ENCODE results near the gene CNNM1.

Gene CNNM1

GRCh38 chr10:99430451-99431189, 101.5 kb downstream of the CNNM1 start, which contains the start of gene GOT1:
Gene GOT1, minus strand, starts transcription at chr10:99430624. Its CDS starts 59 bp downstream, at chr10:99430565.
- no peak for TF ChIP-seq CTCF (IDR thresholded peaks at IDR 0.05; ENCODE audit: insufficient read depth, low read length, missing control alignments)
- ChIA-PET POLR2A (interaction anchor here (0.5 to 1.0 kb wide), 6 partner anchors 9 to 180 kb away, joined by 3 to 6 read pairs (median 3); no protein-coding TSS in a partner anchor), CTCF (interaction anchor here (0.8 to 5.4 kb wide), 10 partner anchors 11 to 283 kb away, joined by 3 to 35 read pairs (median 4); no protein-coding TSS in a partner anchor)
- H3K4me3 ChIP-seq (ENCODE audit: low read depth, low read length) = peak within 1 kb of the TSS; percentile 100
- DNase-seq (ENCODE audit: low read depth, low spot score) = peak; percentile 93

- no peak for TF ChIP-seq CTCF (IDR thresholded peaks at IDR 0.05; ENCODE audit: insufficient read depth, low read length, missing control alignments)
- ChIA-PET CTCF (interaction anchor here (0.7 to 5.4 kb wide), 10 partner anchors 16 to 283 kb away, joined by 3 to 35 read pairs (median 3); no protein-coding TSS in a partner anchor), POLR2A (interaction anchor here (0.6 to 1.0 kb wide), 4 partner anchors 10 to 178 kb away, joined by 3 to 6 read pairs (median 3); no protein-coding TSS in a partner anchor)
- H3K4me3 ChIP-seq (ENCODE audit: low read depth, low read length) = peak overlapping the region; percentile 100
- DNase-seq (ENCODE audit: low read depth, low spot score) = no peak
Observed at GRCh38 chr10:99431190-99431760, 102.1 kb downstream of the CNNM1 start.

GRCh38 chr10:99432047-99432446, 102.9 kb downstream of the CNNM1 start:
- CTCF ChIA-PET = interaction anchor here (1.0 to 5.4 kb wide), 6 partner anchors 15 to 187 kb away, joined by 3 to 35 read pairs (median 3); no protein-coding TSS in a partner anchor
- no peak overlapping the region for H3K4me3 ChIP-seq (ENCODE audit: low read depth, low read length)
- POLR2A ChIA-PET = no interaction called here
- no peak for TF ChIP-seq CTCF (IDR thresholded peaks at IDR 0.05; ENCODE audit: insufficient read depth, low read length, missing control alignments)
- no peak for DNase-seq (ENCODE audit: low read depth, low spot score)

- ChIA-PET POLR2A (no interaction called here), CTCF (interaction anchor here (1.2 to 7.6 kb wide), 3 partner anchors 14 to 180 kb away, joined by 3 to 245 read pairs (median 35); no protein-coding TSS in a partner anchor)
- TF ChIP-seq CTCF (IDR thresholded peaks at IDR 0.05; ENCODE audit: insufficient read depth, low read length, missing control alignments) = no peak
- no peak for DNase-seq (ENCODE audit: low read depth, low spot score)
- H3K4me3 ChIP-seq (ENCODE audit: low read depth, low read length) = no peak overlapping the region
Observed at GRCh38 chr10:99432881-99433280, 103.7 kb downstream of the CNNM1 start.

GRCh38 chr10:99433378-99434020, 104.3 kb downstream of the CNNM1 start:
- no peak for DNase-seq (ENCODE audit: low read depth, low spot score)
- ChIA-PET POLR2A (no interaction called here), CTCF (interaction anchor here (0.7 to 7.6 kb wide), 9 partner anchors 9 to 278 kb away, joined by 3 to 245 read pairs (median 29); no protein-coding TSS in a partner anchor)
- TF ChIP-seq CTCF (IDR thresholded peaks at IDR 0.05; ENCODE audit: insufficient read depth, low read length, missing control alignments) = no peak
- H3K4me3 ChIP-seq (ENCODE audit: low read depth, low read length) = no peak overlapping the region
